ENCODE results near the gene GOT2.
"Not testable (repeated sequence)": the region's sequence is repeated elsewhere in the genome, so short reads cannot be mapped to it uniquely, and the experiment has no call there.

The GOT2 gene

GRCh38 chr16:58753711-58754134, 19.6 kb upstream of the GOT2 start:
- no peak overlapping the region for H3K4me3 ChIP-seq (ENCODE audit: low read depth, low read length)
- no peak for DNase-seq (ENCODE audit: low read depth)
- TF ChIP-seq, protein P1, sequence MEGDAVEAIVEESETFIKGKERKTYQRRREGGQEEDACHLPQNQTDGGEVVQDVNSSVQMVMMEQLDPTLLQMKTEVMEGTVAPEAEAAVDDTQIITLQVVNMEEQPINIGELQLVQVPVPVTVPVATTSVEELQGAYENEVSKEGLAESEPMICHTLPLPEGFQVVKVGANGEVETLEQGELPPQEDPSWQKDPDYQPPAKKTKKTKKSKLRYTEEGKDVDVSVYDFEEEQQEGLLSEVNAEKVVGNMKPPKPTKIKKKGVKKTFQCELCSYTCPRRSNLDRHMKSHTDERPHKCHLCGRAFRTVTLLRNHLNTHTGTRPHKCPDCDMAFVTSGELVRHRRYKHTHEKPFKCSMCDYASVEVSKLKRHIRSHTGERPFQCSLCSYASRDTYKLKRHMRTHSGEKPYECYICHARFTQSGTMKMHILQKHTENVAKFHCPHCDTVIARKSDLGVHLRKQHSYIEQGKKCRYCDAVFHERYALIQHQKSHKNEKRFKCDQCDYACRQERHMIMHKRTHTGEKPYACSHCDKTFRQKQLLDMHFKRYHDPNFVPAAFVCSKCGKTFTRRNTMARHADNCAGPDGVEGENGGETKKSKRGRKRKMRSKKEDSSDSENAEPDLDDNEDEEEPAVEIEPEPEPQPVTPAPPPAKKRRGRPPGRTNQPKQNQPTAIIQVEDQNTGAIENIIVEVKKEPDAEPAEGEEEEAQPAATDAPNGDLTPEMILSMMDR (conservative IDR thresholded peaks at IDR 0.05; ENCODE audit: low read depth, low read length) = no peak

- TF ChIP-seq, protein P1 (conservative IDR thresholded peaks at IDR 0.05; ENCODE audit: low read depth, low read length) = no peak
- no peak overlapping the region for H3K4me3 ChIP-seq (ENCODE audit: low read depth, low read length)
- DNase-seq (ENCODE audit: low read depth) = no peak
Observed at GRCh38 chr16:58744497-58744896, 10.4 kb upstream of the GOT2 start.

DNA sequence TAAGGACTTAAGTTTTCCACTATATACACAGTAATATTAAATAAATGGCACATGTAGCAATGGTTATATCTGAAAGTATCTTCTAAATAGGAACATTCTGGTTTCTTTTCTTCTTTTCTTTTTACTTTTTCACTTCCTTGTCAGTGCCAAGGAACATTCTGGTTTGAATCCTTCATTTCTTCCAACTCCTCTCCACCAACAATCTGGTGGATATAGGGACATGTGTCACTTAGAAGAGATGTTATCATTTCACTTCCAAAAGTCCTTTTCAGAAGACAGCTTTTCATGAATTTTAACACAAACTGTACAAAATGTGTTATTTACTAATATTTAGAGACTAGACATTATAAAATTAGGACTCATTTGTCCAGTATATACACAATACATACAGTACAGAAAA, 7.9 kb upstream of the GOT2 start:
- no peak for DNase-seq (ENCODE audit: low read depth)
- TF ChIP-seq, protein P1 (conservative IDR thresholded peaks at IDR 0.05; ENCODE audit: low read depth, low read length) = no peak
- H3K4me3 ChIP-seq (ENCODE audit: low read depth, low read length) = no peak overlapping the region

DNA sequence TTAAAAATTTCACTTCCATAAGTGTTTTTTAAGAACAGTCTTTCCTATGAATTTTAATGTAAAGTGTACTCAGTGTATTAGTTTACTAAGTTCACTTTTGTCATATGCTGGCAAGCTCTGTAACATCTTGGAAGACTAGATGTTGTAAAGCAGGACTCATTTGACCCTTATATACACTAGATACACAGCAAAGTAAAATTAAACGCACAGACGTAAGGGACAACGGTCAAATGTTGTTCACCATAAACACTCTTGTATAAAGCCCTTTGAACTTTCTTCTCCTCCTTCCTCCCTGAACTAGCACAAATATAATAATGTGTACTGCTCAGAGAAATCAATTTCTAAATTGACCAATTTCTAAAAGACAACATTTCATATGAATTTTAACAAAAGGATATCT, 7.0 kb upstream of the GOT2 start:
- no peak for DNase-seq (ENCODE audit: low read depth)
- TF ChIP-seq, protein P1 (conservative IDR thresholded peaks at IDR 0.05; ENCODE audit: low read depth, low read length) = no peak
- no peak overlapping the region for H3K4me3 ChIP-seq (ENCODE audit: low read depth, low read length)

DNA sequence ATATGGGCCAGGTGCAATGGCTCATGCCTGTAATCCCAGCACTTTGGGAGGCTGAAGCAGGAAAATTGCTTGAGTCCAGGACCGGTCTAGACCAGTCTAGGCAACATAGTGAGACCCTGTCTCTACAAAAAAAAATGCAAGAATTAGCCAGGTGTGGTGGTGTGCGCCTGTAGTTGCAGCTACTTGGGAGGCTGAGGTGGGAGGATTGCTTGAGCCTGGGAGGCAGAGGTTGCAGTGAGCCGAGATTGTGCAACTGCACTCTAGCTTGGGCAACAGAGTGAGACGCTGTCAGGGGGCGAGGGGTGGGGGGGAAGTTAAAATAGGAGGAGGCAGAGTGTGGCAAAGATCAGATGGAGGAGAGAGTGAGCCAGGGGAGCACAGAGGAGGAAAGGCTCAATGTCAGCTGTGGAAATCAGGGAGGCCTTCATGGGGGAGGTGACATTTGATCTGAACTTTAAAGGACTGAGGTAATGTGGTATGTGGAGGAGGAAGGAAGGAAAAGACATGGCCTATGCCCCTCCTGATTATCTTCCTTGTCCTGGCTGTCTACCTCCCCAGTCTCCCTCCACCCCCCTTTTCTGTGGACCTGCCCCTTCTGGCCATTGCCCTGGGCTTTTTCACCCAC, 4.7 kb upstream of the GOT2 start:
- no peak for DNase-seq (ENCODE audit: low read depth)
- TF ChIP-seq, protein P1 (conservative IDR thresholded peaks at IDR 0.05; ENCODE audit: low read depth, low read length) = no peak
- no peak overlapping the region for H3K4me3 ChIP-seq (ENCODE audit: low read depth, low read length)

- DNase-seq (ENCODE audit: low read depth); H3K4me3 ChIP-seq (ENCODE audit: low read depth, low read length): not testable (repeated sequence)
Observed at GRCh38 chr16:58736341-58736740, 2.2 kb upstream of the GOT2 start.

DNA sequence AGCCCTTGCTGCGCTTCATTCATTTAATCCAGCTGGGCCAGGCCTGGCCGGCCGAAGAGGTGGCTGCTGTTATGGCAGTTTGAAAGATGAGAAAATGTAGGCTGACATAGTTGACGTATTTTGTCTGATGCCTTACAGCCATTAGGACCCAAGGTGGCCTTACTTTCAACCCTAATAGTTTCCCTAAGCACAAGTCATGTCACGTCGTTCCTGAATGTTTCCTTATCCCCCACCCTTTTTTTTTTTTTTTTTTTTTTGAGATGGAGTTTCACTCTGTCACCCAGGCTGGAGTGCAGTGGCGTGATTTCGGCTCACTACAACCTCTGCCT, 307 bp upstream of the GOT2 start:
- H3K4me3 ChIP-seq (ENCODE audit: low read depth, low read length) = peak overlapping the region; percentile 98
- no peak for DNase-seq (ENCODE audit: low read depth)
- TF ChIP-seq, protein P1 (conservative IDR thresholded peaks at IDR 0.05; ENCODE audit: low read depth, low read length) = no peak
